Activated CD4-positive, alpha-beta T cell treated with anti-CD3 and anti-CD28 coated beads, Interleukin-2, amount 50 U/mL, for 24 hours (primary cell): ENCODE measurements around the gene TMEM253.

Source experiments
- DNase-seq, 2 donors: peaks; one replicate each; pipeline ENCODE4 v3.0.0-alpha.2; 2020; ENCODE audit warnings: low read depth in 1 of 2, low spot score in 1 of 2

TMEM253 gene

DNA sequence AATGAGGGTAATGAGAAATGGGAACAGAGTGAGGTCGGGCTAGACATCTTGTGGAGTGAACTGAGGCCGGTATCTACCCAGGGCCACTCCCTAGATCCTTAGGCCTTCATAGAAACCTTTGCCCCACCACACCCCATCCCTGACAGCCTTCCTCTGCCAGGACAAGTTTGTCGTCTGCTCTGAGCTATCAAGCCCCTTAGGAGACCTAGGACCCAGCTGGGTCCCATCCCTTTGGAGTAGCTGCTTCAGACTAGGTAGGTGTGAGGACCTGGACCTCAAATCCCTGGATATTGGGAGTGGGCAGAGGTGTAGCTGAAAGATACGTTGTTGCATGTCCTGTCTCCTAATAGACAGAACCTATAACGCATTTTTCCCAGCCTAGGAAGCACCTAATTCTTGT, at the start of gene TMEM253:
Gene TMEM253, plus strand, starts transcription at position 136 of the 400 bp plus-strand sequence. CDS start 278 bp downstream, outside the sequence.
- DNase-seq, result no peak

DNA sequence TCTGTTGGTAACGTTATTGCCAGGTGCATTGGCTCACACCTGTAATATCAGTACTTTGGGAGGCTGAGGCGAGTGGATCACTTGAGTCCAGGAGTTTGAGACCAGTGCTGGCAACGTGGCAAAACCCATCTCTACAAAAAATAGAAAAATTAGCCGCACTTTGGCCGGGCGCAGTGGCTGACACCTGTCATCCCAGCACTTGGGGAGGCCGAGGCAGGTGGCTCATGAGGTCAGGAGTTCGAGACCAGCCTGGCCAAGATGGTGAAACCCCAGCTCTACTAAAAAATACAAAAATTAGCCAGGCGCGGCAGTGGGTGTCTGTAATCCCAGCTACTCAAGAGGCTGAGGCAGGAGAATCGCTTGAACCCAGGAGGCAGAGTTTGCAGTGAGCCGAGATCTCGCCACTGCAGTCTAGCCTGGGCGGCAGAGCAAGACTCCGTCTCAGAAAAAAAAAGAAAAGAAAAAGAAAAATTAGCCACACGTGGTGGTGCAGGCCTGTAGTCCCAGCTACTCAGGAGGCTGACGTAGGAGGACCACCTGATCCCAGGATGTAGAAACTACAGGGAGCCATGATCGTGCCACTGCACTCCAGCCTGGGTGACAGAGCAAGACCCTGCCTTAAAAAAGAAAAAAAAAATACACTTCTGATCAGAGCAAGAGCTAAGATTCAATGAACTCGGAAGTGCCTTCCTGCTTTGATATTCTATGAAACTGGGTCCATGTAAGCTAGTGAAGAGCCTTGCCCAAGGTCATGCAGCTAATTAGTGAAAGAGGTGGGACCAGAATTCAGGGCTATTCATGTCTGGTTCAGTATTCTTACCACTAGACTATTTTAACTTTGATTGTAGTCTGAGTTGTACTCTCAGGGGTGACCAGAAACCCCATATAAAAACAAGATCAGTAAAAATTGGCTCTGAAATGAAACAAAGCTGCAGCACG, 47.4 kb upstream of the TMEM253 start:
- DNase-seq, result no peak

DNA sequence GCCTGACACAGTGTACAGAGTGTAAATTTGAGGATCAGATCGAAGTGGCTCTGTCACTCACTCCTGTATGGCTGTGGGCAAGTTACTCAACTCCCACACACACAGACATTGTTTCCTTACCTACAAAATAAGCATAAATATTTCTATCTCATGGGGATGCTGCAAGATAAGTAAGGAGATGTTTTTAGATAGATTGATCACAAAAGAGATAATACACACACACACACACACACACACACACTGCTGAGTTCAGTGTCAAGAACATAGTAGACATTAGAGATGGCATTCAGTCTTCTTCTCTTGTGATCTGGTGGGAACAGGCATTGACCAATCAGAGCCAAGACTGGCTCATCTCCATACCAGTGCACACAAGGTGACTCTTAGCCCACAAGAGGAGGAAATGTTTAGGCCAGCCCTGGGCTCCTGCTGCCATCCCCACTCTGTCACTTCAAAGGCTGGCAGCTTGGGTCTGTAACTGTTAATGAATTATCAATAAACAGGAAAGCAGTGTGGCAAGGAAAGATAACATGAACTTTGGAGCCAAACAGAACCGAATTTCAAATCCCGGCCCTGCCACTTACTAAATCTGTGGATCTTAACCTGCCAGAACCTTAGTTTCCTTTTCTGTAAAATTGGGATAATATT, 46.6 kb upstream of the TMEM253 start:
- no peak for DNase-seq

DNA sequence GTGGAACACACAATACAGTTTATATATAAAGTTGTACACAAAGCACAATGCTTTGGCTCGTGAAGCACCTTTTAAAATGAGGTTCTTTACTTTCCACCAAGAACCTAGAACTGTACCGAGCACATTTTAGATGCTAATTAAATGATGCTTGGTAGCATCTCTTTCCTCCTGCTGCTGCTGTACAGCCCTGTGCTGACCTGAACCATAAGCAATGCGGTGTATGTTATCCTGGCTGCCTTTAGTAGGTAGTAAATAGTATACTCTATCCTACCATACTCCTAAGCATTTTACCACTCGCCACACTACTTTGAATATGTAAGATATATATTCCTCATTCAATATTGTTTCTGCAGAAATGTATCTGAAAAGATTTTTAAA, 46.1 kb upstream of the TMEM253 start:
- no peak for DNase-seq

DNA sequence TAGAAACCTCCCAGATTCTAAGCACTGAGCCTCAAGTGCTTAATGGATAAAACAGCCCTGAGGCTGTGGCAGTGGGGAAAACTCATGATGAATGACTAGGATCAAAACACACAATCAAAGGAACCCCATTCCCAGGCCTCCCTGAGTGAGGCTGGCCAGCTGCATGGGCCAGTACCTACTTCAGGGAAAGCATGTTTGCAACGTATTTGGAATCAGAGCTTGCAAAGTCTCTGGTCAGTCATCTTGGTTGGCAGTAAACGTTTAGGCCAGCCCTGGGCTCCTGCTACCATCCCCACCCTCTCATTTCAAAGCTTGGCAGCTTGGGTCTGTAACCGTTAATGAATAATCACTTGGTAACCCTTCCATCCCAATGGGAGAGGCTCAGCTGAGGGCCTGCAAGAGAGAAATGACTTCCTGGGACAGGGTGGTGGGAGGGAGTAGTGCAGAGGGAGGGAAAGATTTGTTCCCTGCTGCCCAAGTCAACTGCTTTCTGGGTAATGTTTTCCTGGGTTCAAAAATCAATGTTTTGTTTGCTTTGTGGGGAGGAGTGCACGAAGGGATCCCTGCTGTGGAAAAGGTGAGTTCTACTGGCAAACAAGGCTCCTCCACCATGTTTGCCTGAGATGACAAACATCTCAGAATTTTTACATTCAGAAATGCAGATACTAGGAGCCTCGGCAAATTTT, 45.3 kb upstream of the TMEM253 start:
- DNase-seq, result no peak

DNA sequence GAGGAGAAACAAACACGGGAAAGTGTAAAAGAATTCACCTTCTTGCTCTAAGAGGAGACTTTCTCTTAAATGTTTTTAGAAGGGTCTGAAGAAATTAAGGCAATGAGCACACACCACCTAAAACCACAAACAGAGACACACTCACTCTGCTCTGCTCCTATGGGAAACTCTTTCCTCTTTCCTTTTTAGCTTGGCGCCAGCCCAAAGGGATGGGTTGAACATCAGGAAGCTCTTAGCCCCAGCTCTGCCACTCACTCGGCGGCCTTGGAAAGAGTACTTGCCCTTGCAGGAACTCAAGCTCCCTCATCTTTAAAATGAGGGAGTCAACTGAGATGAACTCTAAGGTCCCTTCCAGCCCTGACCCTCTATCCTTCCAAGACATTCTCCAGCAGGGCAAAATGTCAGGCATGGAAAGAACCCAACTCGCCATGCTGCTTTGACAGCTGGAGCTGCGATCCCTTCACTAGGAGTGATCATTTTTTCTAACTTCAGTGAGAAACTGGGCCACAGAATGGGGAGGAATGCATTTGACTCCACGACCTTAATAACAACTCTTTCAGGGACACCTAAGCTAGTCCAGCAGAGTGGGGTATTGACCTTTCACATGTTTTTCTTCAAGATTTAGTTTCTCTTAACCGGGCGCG, 44.2 kb upstream of the TMEM253 start:
- no peak for DNase-seq

DNA sequence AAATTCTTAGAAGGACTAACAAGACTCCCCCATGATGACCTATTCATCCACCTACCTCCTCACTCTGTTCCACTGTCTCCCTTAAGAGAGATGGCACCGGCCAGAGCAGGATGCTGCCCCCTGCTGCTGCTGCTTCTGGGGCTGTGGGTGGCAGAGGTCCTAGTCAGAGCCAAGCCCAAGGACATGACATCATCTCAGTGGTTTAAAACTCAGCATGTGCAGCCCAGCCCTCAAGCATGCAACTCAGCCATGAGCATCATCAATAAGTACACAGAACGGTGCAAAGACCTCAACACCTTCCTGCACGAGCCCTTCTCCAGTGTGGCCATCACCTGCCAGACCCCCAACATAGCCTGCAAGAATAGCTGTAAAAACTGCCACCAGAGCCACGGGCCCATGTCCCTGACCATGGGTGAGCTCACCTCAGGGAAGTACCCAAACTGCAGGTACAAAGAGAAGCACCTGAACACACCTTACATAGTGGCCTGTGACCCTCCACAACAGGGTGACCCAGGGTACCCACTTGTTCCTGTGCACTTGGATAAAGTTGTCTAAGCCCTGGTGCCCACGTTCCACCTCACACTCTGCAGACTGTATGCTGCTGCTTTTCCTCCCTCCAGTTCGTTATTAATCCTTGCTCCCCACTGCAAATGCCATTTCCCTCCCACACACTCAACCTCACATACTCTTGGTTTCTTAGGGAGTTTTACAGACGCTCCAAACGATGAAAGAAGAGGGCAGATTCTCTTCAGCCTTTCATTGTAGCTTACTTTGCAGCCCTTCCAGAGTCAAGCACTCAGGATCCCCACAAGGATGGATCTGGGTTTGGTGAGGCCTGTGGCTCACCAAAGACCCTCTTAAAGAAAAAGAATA, 42.8 kb upstream of the TMEM253 start, which contains the start of gene RNASE8:
Gene RNASE8, plus strand, starts transcription at position 20 of the 873 bp plus-strand sequence. Its CDS starts 71 bp downstream, at position 91.
- no peak for DNase-seq

DNA sequence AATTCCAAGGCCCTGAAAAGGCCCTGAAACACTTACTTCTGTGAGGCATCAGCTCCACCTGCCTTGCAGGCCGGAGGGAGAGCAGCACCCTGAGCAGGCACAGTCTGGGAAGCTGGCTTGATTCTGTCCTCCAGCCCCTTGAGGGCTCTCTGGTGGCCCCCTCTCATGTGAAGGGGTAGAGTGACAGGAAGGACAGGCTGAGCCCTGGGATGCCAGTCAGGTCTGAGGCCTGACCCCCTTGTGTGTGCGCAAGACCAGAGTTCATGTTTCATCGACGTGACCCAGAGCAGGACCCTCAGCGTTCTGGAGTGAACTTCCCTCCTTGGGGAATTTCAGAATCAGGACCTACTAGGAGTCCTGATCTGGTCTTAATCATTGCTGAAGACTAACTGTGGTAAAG, 42.0 kb upstream of the TMEM253 start:
- DNase-seq, result no peak

DNA sequence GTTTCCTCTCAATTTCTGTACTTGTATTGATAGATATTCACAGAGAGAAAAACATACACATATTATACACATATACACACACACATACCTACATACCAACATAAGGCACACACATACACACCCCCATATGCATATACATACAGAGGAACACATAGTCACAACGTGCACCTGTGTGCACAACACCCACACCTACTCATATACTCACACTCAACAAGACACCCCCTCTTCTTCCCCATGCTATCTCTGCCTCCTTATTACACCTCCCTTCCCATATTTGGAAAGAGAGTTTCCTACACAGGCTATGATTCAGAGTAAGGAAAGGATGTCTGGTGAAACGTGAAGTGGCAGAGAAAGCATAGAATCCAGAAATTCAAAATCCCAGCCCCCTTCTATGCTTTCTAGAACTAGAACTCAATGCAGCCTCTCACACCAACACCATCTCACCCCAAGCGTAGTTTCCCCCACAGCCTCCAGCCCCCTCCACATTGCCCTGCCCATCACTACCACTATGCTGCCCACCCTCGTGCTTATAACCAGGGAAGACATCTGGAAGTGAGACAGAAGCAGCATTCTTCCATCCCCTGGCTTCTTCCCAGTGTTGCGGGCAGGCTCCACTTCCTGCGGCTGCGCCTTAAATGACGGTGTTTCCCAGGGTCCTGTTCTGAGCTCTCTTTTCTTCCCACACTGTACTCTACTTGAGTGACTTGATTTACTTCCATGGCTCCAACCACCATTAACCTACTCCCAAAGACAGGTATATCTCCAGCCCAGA, 40.8 kb upstream of the TMEM253 start:
- DNase-seq, result no peak

DNA sequence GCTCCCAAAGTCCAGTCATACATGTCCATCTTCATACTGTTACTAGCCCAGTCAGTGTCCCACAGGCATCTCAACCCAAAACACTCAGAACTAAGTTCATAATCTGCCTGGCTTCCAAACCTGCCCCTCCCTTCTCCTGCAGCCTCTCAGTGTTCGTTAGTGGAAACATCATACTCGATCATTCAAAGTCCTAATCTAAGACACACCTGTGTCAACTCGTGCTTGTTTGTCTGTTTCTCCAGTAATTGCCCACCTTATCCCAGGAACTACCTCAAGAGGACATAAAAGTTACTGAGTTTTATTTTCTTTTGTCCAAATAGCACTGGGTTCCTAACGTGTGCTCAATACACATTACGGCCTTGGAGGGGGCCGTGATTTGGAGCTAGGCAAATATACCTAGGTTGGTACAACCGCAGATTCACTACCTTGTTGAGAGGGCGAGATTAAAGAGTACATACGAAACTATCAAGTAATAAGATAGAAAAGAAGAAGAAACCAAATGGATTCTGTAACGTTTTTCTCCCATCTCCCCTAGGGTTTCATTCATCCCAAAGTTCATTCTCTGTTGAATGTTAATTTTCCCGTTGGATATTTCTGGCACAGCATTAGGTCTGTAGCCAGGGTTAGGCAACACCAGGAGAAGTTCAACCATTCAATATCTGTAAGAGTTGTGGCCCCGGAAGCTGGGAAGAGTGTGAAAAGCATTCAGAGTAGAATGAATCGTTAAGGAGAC, 40.1 kb upstream of the TMEM253 start:
- DNase-seq, result no peak

DNA sequence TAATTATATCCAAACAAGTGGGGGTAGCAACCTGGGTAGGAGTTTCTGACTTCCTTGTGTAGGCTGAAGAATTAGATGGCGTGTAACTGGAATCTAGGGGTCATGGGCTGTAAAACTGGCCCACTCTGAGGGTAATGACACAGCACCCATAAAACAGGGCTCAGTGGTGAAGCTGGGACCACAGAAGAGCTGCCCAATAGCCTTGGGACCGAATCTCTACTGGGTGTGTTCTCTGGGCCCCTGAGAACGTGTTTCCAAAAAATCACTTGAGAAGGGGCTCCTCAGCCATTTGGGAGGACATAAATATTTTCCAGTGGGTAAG, 39.6 kb upstream of the TMEM253 start:
- DNase-seq, result no peak

DNA sequence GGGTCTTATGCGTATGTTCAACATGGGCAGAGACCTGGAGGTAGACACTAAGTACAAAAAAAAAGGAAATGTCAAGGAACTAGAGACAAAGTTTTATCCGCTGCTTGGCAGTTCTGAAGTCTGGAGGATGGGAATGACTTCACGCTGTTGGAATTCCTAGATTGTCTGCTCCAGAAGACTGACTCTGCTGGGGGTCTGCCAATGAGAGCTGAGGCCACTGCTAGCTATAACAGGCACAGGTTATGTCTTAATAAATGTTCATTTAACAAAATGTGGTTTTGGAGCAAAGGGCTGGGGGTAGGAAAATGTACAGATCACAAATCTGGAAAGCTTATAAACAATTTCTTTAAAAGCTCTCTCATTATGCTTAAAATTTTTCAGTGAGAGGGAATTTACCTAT, 37.4 kb upstream of the TMEM253 start:
- DNase-seq, result no peak

DNA sequence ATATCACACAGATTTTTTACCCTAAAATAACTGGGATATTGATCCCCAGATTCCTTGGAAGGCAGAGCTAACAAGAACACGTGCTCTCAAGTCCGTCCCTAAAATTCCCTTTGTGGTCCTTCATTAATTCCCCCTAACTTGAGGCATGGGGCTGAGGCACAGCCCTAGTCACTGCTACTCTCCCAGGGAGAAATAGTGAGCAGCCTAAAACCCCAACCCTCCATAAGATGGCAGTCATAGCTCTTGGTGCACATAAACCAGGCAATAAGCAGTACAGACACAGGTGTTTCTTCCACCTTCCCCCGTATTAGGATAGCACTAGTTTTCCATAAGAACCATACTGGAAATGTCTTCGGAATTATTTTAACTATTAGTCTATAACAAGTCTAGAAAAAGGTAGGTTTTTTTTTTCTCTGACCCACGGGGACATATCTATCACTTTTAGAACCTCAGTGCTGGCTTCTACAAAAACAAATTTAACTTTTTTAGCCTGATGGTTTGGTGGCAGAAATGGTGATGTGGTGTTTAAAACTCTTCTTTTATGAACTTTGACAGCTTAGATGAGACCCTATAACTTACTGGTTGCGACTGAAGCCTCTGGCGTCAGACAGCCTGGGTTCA, 33.9 kb upstream of the TMEM253 start:
- no peak for DNase-seq

DNA sequence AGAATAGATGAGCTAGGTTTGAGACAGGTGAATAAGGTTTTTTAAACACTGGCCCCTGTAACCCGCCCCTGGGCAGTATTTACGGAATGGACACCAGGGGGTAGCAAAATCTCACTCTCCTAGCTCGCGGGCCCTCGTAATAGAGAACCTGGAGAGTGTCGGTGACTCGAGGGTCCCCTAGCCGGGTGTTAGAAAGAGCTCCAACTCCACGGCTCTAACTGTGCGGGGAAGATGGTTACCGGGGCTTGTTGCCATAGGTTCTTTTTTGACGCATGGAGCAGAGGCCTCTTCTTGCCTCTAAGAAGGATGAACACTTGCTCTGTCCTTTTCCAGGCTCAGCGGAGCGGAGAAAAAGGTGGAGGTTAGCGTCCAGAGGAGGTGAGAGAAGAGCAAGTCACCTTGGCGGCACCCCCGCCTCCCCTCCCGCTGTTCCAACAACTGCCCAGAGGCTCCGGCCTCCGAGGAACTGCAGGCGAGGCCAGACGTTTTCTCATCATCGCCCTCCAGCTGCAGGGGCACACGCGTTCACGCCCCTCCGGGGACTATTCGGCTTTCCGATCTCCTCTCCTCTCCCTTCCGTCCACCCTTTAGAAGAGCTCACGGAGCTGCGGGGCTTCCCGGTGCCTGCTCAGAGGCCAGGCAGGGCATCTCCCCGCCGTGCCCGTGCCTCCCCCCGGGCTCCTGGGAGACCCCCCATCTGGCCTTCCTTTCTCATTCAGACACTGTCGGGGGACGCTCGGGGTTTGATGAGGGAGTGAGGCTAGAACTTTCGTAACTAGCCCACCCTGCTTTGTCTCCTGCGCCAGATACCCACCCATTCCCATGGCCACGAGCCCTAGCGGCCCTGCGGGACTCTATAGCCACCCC, 32.1 kb upstream of the TMEM253 start:
- peak in 1 of 2 donors; percentile 14 for DNase-seq

DNA sequence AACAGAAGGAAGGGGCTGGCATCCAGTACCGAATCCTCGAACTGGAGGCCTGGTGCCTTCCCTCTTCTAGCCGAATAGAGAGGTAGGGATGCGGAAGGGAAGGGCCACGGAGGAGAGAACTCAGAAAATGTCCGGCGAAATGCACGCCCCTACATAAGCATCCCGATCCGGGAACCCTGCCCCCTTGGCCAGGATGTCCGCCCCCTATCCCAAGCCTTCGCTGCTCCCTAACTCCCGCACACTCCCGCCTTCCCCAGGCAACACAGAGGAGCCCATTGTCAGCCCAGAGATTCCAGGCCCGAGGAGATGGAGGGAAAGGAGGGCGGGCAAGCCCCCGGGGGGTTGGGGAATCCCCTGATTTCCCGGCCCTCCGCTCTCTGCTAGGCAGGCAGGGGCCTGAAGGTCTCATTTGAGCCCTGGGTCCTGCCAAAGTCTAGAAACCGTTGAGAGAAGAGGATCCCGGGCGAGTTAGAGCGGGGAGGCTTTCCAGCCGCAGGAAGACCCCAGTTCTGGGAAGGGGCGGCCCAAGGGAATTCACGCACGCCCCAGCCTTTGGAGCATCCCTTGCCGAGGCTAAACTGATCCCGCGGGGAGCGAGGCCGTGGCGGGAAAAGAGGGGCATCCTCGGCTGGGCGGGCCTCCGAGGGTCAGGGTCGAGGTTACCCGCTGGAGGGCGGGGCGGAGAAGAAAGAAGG, 31.3 kb upstream of the TMEM253 start:
- no peak for DNase-seq

DNA sequence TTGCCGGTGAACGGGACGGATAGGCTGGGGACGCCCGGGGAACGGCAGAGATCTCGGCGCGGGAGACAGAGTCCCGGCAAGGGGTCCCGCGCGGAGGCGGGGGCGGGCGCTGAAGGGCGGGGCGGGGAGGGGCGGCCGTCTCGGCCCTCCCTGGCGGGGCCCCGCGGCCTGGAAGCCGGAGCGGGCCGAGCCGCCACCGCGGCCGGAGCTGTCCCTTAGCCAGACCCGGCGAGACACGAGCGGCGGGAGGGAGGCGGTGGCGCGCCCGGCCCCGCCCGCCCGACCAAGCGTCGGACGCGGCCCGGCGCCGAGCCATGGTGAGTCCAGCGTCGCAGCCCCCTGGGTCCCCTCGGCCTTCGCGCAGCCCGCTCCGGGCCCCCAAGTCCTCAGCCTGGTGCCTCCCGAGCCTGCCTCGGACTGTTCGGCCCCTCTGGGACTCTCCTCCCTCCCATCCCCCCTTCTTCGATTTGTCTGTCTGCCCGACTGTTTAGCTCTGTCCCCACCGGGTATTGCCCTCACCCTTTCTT, 30.7 kb upstream of the TMEM253 start, which contains the start of gene ARHGEF40:
Gene ARHGEF40, plus strand, starts transcription at position 222 of the 527 bp plus-strand sequence. Its CDS starts 93 bp downstream, at position 315.
- no peak for DNase-seq
